Measurements from ENCODE around the gene APOLD1. TPM values are rescaled to one million over a fixed set of nuclear protein-coding genes. Genes with fewer than 3 reads are reported as not detected.

The APOLD1 gene
- total RNA-seq, 4 donors from 2014 or later = 2.3 to 14.9 (median 5.6) TPM

DNA sequence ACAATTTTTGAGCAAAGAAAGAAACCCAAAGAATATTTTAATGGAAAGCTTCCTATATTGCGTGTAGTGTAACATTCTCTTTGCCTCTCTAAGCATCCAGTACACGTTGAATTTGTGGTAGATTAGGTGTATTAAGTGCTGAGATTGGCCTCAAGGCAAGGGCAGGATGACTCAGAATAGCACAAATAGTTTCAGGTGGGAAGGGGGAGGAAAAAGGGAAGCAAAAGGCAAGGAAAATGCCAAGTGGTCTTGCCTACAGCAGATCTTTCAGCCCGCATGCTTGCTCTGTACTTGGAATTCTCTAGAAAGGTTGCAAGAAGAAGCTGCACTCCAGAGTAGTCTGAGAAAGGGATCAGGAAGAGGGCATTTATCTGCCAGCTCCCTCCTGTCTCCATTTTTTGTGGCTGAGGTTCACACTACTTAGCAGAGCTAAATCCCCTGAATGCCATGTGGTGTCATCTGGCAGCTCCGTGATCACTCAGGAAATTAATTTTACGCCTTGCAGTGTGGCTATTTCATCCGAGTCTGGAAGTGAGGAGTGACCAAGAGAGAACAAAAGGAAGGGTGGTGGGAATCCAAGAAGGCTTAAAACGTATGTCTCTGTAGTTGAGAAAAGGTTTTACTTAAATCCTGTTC is 39.8 kb upstream of the APOLD1 start:
- no peaks in the 10 kb centered on the region for H3K27me3 ChIP-seq
- TF ChIP-seq CTCF (IDR thresholded peaks at IDR 0.05) (no peak), POLR2A (IDR thresholded peaks at IDR 0.05) (no peak)
- no peak overlapping the region for H3K4me3 ChIP-seq
- H3K9me3 ChIP-seq = no peaks in the 10 kb centered on the region
- DNase-seq = no peak
- no peak overlapping the region for H3K27ac ChIP-seq
- H3K4me1 ChIP-seq = no peaks in the 10 kb centered on the region
- H3K36me3 ChIP-seq = no peaks in the 10 kb centered on the region

GRCh38 chr12:12747278-12747677 is 38.2 kb upstream of the APOLD1 start:
- H3K4me3 ChIP-seq = no peak overlapping the region
- no peaks in the 10 kb centered on the region for H3K9me3 ChIP-seq
- TF ChIP-seq CTCF (IDR thresholded peaks at IDR 0.05) = no peak
- DNase-seq = no peak
- H3K4me1 ChIP-seq = no peaks in the 10 kb centered on the region
- H3K27ac ChIP-seq = no peak overlapping the region
- H3K36me3 ChIP-seq = no peaks in the 10 kb centered on the region
- H3K27me3 ChIP-seq = no peaks in the 10 kb centered on the region

GRCh38 chr12:12748044-12748443 is 37.4 kb upstream of the APOLD1 start:
- TF ChIP-seq CTCF (IDR thresholded peaks at IDR 0.05) (no peak), POLR2A (IDR thresholded peaks at IDR 0.05) (no peak)
- DNase-seq = no peak
- H3K36me3 ChIP-seq = no peaks in the 10 kb centered on the region

DNA sequence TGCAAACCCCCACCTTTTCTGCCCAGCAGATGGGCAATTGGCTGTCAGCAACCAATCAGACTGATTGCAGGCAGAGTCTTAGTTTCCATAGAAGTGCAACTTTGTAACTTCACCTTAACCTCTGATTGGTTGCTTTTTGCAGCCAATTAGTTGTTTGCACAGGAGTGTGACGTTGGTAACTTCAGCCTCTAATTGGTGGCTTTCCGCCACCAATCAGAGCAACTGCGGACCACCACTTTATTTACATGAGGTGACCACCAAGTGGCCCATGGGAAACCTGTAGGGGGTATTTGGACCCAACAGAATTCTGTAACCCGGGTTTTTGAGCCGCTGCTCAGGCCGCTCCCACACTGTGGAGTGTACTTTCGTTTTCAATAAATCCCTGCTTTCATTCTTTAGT is 36.0 kb upstream of the APOLD1 start:
- Histone ChIP-seq H3K27me3 (no peaks in the 10 kb centered on the region), H3K27ac (peak overlapping the region in 3 of 4 donors; percentile 71 to 74 (median 73)), H3K4me1 (no peaks in the 10 kb centered on the region), H3K36me3 (no peaks in the 10 kb centered on the region), H3K9me3 (no peaks in the 10 kb centered on the region), H3K4me3 (peak overlapping the region in 3 of 4 donors; percentile 31 to 58 (median 58))
- TF ChIP-seq POLR2A (IDR thresholded peaks at IDR 0.05) (no peak), CTCF (IDR thresholded peaks at IDR 0.05) (no peak)
- DNase-seq = peak in 1 of 3 donors; percentile 58

More at GRCh38 chr12:12748044-12748443, 37.4 kb upstream of the APOLD1 start:
- H3K4me3 ChIP-seq = no peak overlapping the region
- H3K9me3 ChIP-seq = no peaks in the 10 kb centered on the region
- H3K27me3 ChIP-seq = no peaks in the 10 kb centered on the region
- H3K4me1 ChIP-seq = no peaks in the 10 kb centered on the region
- no peak overlapping the region for H3K27ac ChIP-seq

DNA sequence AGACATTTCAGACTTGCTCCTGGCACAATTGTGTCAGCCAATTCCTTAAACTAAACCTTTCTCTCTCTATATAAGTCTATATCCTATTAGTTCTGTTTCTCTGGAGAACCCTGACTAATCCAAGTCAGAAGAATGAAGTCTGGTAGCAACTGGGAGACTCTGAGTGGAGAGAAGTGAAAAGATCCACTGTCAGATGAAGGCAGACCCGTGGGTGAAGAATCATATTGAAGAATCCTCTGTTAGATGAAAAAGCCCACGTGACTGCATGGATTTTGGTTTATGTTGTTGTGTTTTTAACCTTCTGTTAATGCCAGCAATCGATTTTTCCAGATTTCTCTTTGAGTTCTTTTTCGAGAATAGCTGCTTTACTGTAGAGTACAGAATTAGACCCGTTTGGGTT is 29.5 kb upstream of the APOLD1 start:
- TF ChIP-seq CTCF (IDR thresholded peaks at IDR 0.05) (no peak), POLR2A (IDR thresholded peaks at IDR 0.05) (no peak)
- no peak for DNase-seq
- no peaks in the 10 kb centered on the region for H3K27me3 ChIP-seq

More for the DNA sequence above, 29.5 kb upstream of the APOLD1 start:
- no peak overlapping the region for H3K27ac ChIP-seq
- peaks cover 0 to 3% (median 0%) of the 10 kb centered on the region in 4 donors for H3K4me1 ChIP-seq
- H3K9me3 ChIP-seq = no peaks in the 10 kb centered on the region
- H3K36me3 ChIP-seq = no peaks in the 10 kb centered on the region
- H3K4me3 ChIP-seq = no peak overlapping the region
